ENCODE results near the gene PCDHGA1.
"Not testable (repeated sequence)": the region's sequence is repeated elsewhere in the genome, so short reads cannot be mapped to it uniquely, and the experiment has no call there.

PCDHGA1 gene

DNA sequence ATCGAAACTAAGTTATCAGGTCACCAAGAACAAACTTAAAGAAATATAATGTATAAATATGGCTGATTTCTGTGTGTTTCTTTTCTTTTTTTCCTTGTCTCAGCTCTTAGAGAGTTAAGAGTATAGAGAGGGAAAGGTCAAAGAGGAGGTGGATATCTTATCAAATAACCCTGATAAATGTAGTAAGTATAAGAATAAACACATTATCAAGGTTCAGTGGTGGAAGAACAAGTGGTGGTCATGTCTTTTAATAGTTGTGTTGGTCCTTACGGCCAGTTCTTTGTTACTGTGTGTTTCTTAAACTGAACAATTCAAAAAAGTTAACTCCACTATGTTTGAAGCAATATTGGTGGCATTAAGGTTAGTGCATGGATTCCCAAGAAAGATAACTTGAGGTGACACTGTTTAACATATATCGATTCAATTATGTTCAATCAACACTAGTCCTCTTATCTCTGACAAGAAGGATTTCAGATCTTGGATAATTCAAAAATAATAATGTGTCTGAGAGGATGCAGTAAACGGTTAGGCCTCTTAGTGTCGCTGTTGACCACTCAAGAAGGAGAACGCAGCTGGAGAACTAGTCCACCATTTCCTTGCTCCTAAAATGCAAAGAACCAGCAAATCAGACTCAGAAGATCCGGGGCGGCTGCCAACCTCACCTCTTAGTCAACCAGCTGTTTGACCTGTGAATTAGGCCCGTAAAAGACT lies 13.1 kb downstream of the PCDHGA1 start, which contains the start of gene PCDHGA3:
PCDHGA3 (plus strand) TSS at position 588 of the 711 bp plus-strand sequence. CDS start 205 bp downstream, outside the sequence.
- Histone ChIP-seq H3K27me3 (no peaks in the 10 kb centered on the region), H3K9ac (no peak within 1 kb of the TSS), H3K9me3 (replicated peaks in 1 of 11) (peaks cover 87 to 100% (median 97%) of the 10 kb centered on the region in 11 experiments), H3K4me2 (no peak within 1 kb of the TSS), H3K36me3 (peaks cover 0 to 14% (median 0%) of the 10 kb centered on the region in 11 experiments; a peak in 5 of 22 replicates), H3K27ac (no peak within 1 kb of the TSS), H3K4me3 (peak within 1 kb of the TSS in 1 of 10 experiments; percentile 9; a peak in 2 of 20 replicates), H4K20me1 (no peaks in the 10 kb centered on the region), H3K4me1 (no peaks in the 10 kb centered on the region)
- TF ChIP-seq Cebpa-rat (IDR thresholded peaks at IDR 0.05) = no peak

DNA sequence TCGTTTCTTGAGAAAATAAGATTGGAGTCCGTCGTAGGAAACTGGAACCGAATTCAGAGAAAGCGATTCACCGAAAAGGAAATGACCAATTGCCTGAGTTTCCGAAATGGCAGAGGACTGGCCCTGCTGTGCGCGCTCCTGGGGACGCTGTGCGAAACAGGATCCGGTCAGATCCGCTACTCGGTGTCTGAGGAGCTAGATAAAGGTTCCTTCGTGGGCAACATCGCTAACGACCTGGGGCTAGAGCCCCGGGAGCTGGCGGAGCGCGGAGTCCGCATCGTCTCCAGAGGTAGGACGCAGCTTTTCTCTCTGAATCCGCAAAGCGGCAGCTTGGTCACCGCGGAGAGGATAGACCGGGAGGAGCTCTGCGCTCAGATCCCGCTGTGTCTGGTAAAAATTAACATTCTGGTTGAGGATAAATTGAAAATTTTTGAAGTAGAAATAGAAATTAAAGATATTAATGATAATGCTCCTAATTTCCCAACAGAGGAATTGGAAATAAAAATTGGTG lies 13.7 kb downstream of the PCDHGA1 start:
- peak overlapping the region in 1 of 10 experiments; percentile 9; a peak in 1 of 20 replicates for H3K4me3 ChIP-seq
- peaks cover 0 to 11% (median 0%) of the 10 kb centered on the region in 11 experiments; a peak in 5 of 22 replicates for H3K36me3 ChIP-seq
- H4K20me1 ChIP-seq = no peaks in the 10 kb centered on the region
- H3K9me3 ChIP-seq (replicated peaks in 1 of 11) = peaks cover 87 to 100% (median 97%) of the 10 kb centered on the region in 11 experiments
- no peaks in the 10 kb centered on the region for H3K27me3 ChIP-seq
- no peak overlapping the region for H3K4me2 ChIP-seq
- H3K27ac ChIP-seq = no peak overlapping the region
- H3K9ac ChIP-seq = no peak overlapping the region
- no peak for TF ChIP-seq Cebpa-rat (IDR thresholded peaks at IDR 0.05)
- H3K4me1 ChIP-seq = no peaks in the 10 kb centered on the region

DNA sequence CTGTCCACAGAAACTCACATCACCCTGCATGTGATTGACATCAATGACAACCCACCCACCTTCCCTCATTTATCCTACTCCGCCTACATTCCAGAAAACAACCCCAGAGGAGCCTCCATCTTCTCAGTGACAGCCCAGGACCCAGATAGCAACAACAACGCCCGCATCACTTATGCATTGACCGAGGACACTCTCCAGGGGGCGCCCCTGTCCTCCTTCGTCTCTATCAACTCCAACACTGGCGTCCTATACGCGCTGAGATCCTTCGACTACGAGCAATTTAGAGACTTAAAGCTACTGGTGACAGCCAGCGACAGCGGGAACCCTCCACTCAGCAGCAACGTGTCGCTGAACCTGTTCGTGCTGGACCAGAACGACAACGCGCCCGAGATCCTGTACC lies 15.0 kb downstream of the PCDHGA1 start:
- peaks cover 84 to 100% (median 94%) of the 10 kb centered on the region in 11 experiments for H3K9me3 ChIP-seq (replicated peaks in 1 of 11)
- no peaks in the 10 kb centered on the region for H3K27me3 ChIP-seq
- no peak overlapping the region for H3K9ac ChIP-seq
- no peak overlapping the region for H3K4me2 ChIP-seq
- H3K36me3 ChIP-seq = peaks cover 0 to 7% (median 0%) of the 10 kb centered on the region in 11 experiments; a peak in 4 of 22 replicates
- no peaks in the 10 kb centered on the region for H3K4me1 ChIP-seq
- H3K27ac ChIP-seq = no peak overlapping the region
- H3K4me3 ChIP-seq = no peak overlapping the region; a peak in 1 of 20 replicates
- no peak for TF ChIP-seq Cebpa-rat (IDR thresholded peaks at IDR 0.05)
- no peaks in the 10 kb centered on the region for H4K20me1 ChIP-seq

DNA sequence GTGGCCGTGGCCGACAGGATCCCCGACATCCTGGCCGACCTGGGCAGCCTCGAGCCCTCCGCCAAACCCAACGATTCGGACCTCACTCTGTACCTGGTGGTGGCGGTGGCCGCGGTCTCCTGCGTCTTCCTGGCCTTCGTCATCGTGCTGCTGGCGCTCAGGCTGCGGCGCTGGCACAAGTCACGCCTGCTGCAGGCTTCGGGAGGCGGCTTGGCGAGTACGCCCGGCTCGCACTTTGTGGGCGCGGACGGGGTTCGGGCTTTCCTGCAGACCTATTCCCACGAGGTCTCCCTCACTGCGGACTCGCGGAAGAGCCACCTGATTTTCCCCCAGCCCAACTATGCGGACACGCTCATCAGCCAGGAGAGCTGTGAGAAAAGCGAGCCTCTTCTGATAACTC lies 15.7 kb downstream of the PCDHGA1 start:
- H3K4me3 ChIP-seq, H3K4me1 ChIP-seq, H3K36me3 ChIP-seq, H3K9ac ChIP-seq, H3K4me2 ChIP-seq, H4K20me1 ChIP-seq, H3K27ac ChIP-seq, H3K27me3 ChIP-seq: not testable (repeated sequence)
- H3K9me3 ChIP-seq (replicated peaks in 1 of 11) = peaks cover 84 to 100% (median 94%) of the 10 kb centered on the region in 11 experiments

DNA sequence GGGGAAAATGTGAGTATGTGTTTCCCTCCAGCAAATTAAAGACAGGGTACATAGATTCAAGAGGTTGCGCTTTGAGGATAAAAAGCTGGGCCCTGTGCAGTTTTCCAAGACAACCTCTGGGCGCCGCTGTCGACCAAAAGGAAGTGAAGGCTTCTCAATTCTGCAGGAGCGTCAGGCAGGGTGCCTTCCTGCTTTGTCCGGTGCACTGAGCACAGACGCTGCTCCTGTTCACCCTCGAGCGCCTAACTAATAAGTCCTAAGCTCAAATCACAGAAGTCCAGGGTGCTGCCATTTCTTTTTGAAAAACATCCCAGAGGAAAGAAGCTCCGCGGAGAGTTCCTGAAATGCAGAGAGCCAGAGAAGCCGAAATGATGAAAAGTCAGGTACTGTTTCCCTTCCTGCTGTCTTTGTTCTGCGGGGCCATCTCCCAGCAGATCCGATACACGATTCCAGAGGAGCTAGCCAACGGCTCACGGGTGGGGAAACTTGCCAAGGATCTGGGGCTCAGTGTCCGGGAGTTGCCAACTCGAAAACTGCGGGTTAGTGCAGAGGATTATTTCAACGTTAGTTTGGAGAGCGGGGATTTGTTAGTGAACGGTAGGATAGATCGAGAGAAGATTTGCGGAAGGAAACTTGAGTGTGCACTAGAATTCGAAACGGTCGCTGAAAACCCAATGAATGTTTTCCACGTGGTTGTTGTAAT lies 19.8 kb downstream of the PCDHGA1 start, which contains the start of gene PCDHGB1:
PCDHGB1 (plus strand) TSS at position 183 of the 703 bp plus-strand sequence; CDS start at position 345, 162 bp downstream.
- no peak within 1 kb of the TSS for H3K9ac ChIP-seq
- peaks cover 0 to 3% (median 0%) of the 10 kb centered on the region in 11 experiments; a peak in 2 of 22 replicates for H3K36me3 ChIP-seq
- H3K4me2 ChIP-seq = no peak within 1 kb of the TSS
- no peak within 1 kb of the TSS for H3K4me3 ChIP-seq
- H4K20me1 ChIP-seq = no peaks in the 10 kb centered on the region
- H3K27me3 ChIP-seq = no peaks in the 10 kb centered on the region
- no peak for TF ChIP-seq Cebpa-rat (IDR thresholded peaks at IDR 0.05)
- peaks cover 77 to 94% (median 85%) of the 10 kb centered on the region in 11 experiments for H3K9me3 ChIP-seq (replicated peaks in 1 of 11)
- no peaks in the 10 kb centered on the region for H3K4me1 ChIP-seq
- no peak within 1 kb of the TSS for H3K27ac ChIP-seq

DNA sequence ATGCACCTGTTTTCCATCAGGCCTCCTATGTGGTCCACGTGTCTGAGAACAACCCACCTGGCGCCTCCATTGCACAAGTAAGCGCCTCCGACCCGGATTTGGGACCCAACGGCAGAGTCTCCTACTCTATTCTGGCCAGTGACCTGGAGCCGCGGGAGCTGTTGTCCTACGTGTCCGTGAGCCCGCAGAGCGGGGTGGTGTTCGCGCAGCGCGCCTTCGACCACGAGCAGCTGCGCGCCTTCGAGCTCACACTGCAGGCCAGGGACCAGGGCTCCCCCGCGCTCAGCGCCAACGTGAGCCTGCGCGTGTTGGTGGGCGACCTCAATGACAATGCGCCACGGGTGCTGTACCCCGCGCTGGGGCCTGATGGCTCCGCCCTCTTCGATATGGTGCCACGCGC lies 21.3 kb downstream of the PCDHGA1 start:
- Histone ChIP-seq H3K4me1 (no peaks in the 10 kb centered on the region), H3K4me2 (no peak overlapping the region), H3K36me3 (peaks cover 0 to 5% (median 0%) of the 10 kb centered on the region in 11 experiments; a peak in 1 of 22 replicates), H4K20me1 (no peaks in the 10 kb centered on the region), H3K9me3 (replicated peaks in 1 of 11) (peaks cover 80 to 94% (median 87%) of the 10 kb centered on the region in 11 experiments), H3K9ac (no peak overlapping the region), H3K27ac (no peak overlapping the region), H3K27me3 (no peaks in the 10 kb centered on the region), H3K4me3 (no peak overlapping the region)
- no peak for TF ChIP-seq Cebpa-rat (IDR thresholded peaks at IDR 0.05)

DNA sequence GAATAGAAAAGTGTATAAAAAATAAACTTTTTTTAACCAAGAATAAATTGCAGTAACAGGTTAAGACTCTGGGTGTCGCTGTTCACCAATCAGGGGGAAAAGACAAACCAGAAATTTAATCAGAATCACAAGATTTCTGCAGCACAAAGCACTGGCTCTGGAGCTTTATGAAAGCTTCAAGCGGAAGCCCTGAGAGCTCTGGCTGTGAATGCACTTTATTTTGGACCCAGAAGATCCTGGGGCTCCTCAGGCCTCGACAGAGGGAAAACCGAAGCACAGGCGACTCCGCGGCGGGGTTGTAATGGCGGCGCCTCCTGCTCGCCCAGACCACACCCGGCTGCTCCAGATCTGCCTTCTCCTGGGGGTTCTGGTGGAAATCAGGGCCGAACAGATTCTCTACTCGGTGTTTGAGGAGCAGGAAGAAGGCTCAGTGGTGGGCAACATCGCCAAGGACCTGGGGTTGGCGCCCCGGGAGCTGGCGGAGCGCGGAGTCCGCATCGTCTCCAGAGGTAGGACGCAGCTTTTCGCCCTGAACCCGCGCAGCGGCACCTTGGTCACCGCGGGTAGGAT lies 24.7 kb downstream of the PCDHGA1 start, which contains the start of gene PCDHGA4:
PCDHGA4 (plus strand) TSS at position 122 of the 570 bp plus-strand sequence; CDS start at position 209, 87 bp downstream.
- H3K36me3 ChIP-seq = peaks cover 0 to 5% (median 0%) of the 10 kb centered on the region in 11 experiments; a peak in 1 of 22 replicates
- H3K9ac ChIP-seq = no peak within 1 kb of the TSS
- H3K4me1 ChIP-seq = no peaks in the 10 kb centered on the region
- H3K9me3 ChIP-seq (replicated peaks in 1 of 11) = peaks cover 69 to 93% (median 81%) of the 10 kb centered on the region in 11 experiments
- no peak within 1 kb of the TSS for H3K4me3 ChIP-seq
- no peak for TF ChIP-seq Cebpa-rat (IDR thresholded peaks at IDR 0.05)
- H3K4me2 ChIP-seq = no peak within 1 kb of the TSS
- H3K27ac ChIP-seq = no peak within 1 kb of the TSS
- H4K20me1 ChIP-seq = no peaks in the 10 kb centered on the region
- no peaks in the 10 kb centered on the region for H3K27me3 ChIP-seq

DNA sequence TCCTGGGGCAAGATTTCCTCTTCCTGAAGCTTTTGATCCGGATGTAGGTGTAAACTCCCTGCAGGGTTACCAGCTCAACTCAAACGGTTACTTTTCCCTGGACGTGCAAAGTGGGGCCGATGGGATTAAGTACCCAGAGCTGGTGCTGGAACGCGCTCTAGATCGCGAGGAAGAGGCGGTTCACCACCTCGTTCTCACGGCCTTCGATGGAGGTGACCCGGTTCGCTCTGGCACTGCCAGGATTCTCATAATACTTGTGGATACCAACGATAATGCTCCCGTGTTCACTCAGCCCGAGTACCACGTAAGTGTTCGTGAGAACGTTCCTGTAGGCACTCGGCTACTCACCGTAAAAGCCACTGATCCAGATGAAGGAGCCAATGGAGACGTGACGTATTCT lies 25.3 kb downstream of the PCDHGA1 start:
- H3K27me3 ChIP-seq = no peaks in the 10 kb centered on the region
- no peak overlapping the region for H3K4me2 ChIP-seq
- H4K20me1 ChIP-seq = no peaks in the 10 kb centered on the region
- TF ChIP-seq Cebpa-rat (IDR thresholded peaks at IDR 0.05) = no peak
- peaks cover 69 to 93% (median 81%) of the 10 kb centered on the region in 11 experiments for H3K9me3 ChIP-seq (replicated peaks in 1 of 11)
- no peak overlapping the region for H3K27ac ChIP-seq
- no peak overlapping the region for H3K9ac ChIP-seq
- H3K36me3 ChIP-seq = peaks cover 0 to 5% (median 0%) of the 10 kb centered on the region in 11 experiments; a peak in 1 of 22 replicates
- H3K4me3 ChIP-seq = no peak overlapping the region
- no peaks in the 10 kb centered on the region for H3K4me1 ChIP-seq

DNA sequence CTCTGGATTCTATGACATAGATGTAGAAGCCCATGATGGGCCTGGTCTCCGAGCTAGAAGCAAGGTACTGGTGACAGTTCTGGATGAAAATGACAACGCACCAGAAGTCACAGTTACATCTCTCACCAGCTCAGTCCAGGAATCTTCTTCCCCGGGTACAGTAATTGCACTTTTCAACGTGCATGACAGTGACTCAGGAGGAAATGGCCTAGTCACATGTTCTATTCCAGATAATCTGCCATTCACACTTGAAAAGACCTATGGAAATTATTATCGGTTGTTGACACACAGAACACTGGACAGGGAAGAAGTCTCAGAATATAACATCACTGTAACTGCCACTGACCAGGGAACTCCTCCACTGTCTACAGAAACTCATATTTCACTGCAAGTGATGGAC lies 25.8 kb downstream of the PCDHGA1 start:
- Histone ChIP-seq H3K4me1 (no peaks in the 10 kb centered on the region), H3K4me2 (no peak overlapping the region), H3K36me3 (peaks cover 0 to 5% (median 0%) of the 10 kb centered on the region in 11 experiments; a peak in 1 of 22 replicates), H3K27me3 (no peaks in the 10 kb centered on the region), H4K20me1 (no peaks in the 10 kb centered on the region), H3K27ac (no peak overlapping the region), H3K9me3 (replicated peaks in 1 of 11) (peaks cover 69 to 93% (median 81%) of the 10 kb centered on the region in 11 experiments), H3K4me3 (no peak overlapping the region), H3K9ac (no peak overlapping the region)
- TF ChIP-seq Cebpa-rat (IDR thresholded peaks at IDR 0.05) = no peak
